T47D (cell line): Measurements from ENCODE around the gene THBS3.

Source experiments
- DNase-seq, 2 experiments: peaks; one replicate each; pipeline versions ENCODE4 v3.0.0 to v3.0.0-alpha.2; 2011 to 2012; ENCODE audit warnings: low read depth in 1 of 2, low spot score in 1 of 2
- JUND ChIP-seq: IDR thresholded peaks from 2 replicates; pipeline ENCODE4 v1.6.1; 2012; ENCODE audit warnings: low read depth
- in situ Hi-C: cut with HindIII; loops from 2 replicates; pipeline ENCODE4 v1.10.0; 2016; ENCODE audit warnings: low sequenced_read_pairs, low pct_unique_long_range_greater_than_20kb

Gene THBS3

DNA sequence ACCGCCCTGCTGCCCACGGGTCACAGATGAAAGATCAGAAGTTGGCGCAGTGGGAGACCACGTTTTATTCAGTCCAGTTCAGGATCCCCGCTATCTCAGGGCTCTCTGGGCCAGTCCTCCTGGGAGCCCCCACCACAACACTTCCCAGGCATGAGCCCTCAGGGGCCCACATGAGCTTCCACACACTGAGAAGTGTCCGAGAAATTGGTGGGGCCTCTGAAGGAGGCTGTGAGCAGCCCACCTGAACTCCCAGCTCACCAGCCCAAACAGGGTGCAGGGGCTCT, 22.0 kb downstream of the THBS3 start:
- in situ Hi-C loops: no loop called here
- DNase-seq: no peak
- no peak for TF ChIP-seq JUND

DNA sequence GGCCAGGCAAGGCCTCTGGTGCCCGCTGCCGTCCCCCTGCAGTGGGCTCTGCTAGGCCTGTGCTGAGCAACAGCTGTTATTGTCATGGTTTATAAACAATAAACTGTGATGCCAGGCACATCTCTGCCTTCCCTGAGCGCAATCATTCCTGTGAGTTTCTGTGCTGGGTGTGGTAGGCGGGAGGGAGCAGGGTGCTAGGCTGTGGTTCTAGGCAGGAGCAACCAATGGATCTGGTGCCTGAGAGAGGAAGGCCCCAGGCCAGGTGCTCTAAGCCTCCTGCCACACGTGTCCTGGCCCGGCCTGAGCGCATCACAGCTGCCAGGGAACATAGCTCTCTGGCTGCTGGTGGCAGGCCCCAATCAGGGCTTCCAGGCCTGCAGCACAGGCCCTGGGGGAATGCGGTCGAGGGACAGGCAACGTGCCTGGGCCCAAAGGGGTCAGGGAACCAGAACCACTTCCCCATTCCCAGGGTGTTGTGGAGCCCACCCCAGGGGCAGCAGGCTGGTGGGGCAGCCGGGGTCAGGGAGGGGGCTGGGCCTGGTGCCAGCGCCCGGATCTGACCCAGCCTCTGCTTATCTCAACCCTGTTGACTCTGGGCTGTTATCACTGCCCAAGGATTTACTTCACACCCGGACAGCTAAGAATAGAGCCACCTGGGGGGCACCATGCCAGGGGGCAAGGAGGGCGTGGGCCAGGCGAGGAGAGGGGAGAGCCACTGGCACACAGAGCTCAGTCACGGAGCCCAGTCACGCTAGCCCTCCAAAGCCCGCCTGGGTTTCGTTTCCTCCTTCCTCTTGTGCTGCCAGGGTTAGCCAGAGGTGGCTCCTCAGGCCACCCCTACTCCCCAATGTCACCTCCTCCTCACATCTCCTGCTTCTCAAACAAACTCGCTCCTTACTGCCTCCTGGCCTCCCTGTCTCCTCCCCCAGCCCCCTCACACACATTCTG, 22.6 kb downstream of the THBS3 start:
- TF ChIP-seq JUND: no peak
- DNase-seq: peak in 1 of 2 experiments; percentile 67
- in situ Hi-C loops: no loop called here

DNA sequence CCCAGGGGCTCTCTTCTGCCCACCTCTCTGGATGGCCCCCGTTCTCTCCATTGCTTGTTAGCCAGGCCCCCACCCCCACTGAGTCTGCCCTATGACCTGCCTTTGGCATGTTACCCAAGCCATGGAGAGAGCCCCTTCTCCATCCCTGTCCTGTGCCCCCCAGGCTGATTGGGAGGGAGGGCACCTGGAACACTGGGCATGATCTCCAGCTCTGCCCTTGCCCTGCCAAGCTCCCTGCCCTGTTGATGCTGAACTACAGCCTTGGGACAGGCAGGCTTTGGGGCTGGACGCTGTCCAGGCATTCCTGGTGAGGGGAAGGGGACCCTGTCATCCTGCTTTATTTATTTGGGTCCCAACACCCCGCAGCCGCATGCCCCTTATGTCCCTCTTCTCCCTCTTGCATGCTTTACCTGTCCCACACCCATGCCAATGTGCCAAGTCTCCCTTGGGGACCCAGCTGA, 23.3 kb downstream of the THBS3 start:
- peak in 1 of 2 experiments; percentile 67 for DNase-seq
- in situ Hi-C loops: no loop called here
- no peak for TF ChIP-seq JUND

DNA sequence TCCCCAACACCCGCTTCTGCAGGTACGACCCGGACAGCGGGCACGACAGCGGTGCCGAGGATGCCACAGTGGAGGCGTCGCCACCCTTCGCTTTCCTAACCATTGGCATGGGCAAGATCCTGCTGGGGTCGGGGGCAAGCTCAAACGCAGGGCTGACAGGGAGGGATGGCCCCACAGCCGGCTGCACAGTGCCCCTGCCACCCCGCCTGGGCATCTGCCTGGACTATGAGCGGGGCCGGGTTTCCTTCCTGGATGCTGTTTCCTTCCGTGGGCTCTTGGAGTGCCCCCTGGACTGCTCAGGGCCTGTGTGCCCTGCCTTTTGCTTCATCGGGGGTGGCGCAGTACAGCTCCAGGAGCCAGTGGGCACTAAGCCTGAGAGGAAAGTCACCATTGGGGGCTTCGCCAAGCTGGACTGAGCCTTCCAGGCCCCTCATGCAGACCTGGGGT, 23.9 kb downstream of the THBS3 start:
- no peak for DNase-seq
- in situ Hi-C loops: no loop called here
- no peak for TF ChIP-seq JUND

DNA sequence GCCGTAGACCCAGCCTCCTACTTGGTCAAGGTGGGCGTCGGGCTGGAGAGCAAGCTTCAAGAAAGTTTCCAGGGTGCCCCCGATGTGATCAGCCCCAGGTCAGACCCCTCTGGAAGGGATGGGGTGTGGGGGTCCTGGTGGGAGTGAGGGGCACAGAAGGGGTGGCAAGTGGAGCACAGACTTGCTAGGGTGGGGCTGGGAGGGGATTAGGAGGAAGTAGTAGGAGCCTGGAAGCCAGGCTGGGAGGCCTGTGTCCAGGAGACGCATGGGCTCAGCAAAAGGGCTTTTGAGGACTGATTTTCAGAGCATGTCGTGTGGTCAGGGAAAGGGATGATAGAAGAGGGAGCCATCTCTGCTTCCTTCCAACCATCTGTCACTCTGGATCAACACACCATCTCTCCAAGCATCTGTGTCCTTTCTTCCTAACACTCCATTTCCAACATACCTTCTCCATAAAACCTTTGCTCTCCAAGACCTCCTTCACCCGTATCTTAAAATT, 25.6 kb downstream of the THBS3 start:
- no peak for TF ChIP-seq JUND
- in situ Hi-C loops: no loop called here
- DNase-seq: peak in 1 of 2 experiments; percentile 29

DNA sequence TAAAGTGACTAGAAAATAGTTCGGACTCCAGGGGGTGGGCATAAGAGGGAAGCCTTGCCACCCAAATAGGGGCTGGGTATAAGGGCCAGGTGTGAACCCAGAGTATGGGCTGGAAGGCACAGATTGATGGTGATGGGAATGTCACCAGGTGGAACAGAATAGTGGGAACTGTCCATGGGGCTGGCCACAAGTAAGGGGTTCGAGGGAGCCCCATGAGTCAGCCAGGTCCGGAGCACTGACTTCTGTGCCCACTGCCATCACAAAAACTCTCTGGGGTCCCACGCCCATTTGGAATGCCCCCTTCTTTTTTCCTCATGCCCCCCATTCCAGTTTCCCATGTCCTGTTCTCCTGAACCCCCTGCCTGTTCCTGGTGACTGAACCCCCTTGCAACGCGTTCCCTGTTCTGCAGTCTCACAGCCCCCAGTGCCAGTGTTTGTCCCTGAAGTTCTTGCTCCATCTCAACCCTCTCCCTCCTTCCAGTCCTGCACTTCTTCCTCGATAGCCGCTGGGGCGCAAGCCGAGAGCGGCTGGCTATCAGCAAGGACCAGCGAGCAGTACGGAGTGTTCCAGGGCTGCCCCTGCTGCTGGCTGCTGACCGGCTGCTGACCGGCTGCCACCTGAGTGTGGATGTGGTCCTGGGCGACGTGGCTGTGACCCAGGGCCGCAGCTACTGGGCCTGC, 26.2 kb downstream of the THBS3 start:
- TF ChIP-seq JUND: no peak
- DNase-seq: no peak
- in situ Hi-C loops: no loop called here

DNA sequence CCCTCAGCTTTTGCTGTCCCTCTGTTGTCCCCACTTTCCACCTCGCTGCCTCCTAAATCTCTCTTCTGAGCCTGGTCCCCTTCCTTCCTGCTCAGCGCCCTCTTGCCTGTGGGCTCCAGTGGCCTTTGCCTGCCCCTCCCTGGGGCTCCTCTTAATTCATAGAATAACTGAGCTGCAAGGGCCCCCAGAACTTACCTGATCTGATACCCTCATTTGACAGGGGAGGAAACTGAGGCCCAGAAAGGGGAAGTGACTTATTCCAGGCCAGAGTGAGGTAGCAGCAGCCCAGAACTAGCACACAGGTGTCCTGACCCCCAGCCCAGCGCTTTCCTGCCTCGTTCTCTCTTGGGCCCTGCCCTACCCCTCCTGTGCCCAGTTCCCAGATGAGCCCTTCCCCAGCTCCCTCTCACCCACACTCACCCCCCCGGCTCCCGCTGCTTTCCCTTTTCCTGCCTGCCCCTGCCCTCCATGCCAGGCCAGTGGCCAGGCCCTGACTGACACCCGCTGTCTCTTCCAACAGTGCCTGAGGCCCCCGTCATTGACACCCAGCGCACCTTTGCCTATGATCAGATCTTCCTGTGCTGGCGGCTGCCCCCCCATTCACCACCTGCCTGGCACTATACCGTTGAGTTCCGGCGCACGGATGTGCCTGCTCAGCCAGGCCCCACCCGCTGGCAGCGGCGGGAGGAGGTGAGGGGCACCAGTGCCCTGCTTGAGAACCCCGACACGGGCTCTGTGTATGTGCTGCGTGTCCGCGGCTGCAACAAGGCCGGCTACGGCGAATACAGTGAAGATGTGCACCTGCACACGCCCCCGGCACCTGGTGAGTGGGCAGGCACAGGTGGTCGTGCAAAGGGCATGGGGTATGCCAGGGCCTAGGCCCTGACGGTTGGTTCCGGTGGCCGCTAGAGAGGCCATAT, 28.3 kb downstream of the THBS3 start:
- in situ Hi-C loops: no loop called here
- peak in 1 of 2 experiments; percentile 33 for DNase-seq
- TF ChIP-seq JUND: no peak

DNA sequence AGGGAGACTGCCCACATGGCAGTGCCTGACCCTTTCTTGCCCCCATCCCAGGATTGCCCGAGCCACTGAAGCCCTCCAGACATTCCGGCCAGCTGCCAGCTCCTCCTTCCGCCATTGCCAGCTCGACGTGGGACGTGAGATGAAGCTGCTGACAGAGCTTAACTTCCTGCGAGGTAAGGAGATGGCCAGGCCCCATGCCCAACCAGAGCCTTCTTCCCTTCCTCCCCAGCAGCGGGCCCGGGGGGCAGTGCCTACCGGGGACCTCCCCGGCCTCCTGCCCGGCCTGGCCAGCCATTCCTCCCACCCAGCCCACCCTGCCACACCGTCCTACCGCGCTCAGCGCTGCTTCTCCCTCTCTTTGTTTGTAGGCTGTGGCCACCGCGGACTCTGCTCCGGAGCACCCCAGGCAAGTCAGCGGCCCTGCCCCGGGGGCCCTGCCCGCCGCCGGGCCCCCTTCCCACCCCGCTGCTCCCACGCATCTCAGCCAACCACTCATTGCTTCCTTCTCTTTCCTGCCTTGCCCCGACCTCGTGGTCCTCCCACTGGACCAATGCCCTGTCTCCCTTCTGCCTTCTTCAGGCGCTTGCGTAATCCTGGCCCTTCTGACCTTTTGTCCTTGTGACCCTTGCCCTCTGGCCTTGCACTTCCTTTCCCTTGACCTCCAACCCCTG, 29.1 kb downstream of the THBS3 start:
- TF ChIP-seq JUND: no peak
- peak in 1 of 2 experiments; percentile 35 for DNase-seq
- in situ Hi-C loops: no loop called here

DNA sequence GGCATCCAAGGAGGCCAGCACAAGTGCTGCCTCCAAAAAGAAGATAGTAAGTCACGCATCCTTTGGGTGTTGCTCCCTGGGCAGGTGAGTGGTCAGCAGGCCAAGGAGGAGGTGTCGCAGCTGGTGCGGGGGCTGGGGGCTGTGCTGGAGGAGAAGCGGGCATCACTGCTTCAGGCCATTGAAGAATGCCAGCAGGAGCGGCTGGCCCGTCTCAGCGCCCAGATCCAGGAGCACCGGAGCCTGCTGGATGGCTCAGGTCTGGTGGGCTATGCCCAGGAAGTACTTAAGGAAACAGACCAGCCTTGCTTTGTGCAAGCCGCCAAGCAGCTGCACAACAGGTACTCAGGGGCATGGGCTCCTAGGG, 29.8 kb downstream of the THBS3 start:
- TF ChIP-seq JUND: no peak
- DNase-seq: no peak

DNA sequence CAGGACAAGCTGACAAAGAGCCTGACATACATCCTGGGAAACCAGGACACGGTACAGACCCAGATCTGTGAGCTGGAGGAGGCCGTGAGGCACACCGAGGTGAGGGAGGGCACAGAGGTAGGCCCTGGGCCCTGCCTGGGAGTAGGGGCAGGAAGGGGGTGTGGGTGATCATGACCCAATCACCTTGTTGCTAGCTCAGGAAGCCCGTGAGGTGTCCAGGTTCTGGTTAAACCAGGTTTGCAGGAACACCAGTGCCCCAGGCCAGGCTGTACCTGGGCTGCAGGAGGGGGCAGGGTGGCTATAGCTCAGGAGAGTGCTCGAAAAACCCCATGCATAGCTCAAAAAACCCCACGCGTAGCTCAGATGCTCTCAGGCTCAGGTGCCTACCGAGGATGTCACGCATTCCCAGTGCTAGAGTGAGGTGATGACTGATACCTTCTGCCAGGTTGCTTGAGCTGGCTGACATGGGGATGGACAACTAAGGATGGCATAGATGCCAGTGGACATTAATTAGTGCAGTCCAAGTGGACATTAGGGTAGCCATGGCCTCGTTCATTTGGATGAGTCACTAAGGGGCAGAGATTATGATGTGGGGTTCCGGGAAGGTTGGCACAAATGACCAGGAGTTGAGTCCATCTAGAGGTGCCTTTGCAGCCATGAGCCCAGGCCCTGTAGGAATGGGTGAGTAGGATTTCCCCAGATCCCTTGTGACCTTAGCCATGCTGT, 30.3 kb downstream of the THBS3 start:
- in situ Hi-C loops: no loop called here
- TF ChIP-seq JUND: no peak; the same call in 1 of the 2 replicates
- DNase-seq: peak; percentile 95

More for the DNA sequence above, 29.8 kb downstream of the THBS3 start:
- in situ Hi-C loops: no loop called here

DNA sequence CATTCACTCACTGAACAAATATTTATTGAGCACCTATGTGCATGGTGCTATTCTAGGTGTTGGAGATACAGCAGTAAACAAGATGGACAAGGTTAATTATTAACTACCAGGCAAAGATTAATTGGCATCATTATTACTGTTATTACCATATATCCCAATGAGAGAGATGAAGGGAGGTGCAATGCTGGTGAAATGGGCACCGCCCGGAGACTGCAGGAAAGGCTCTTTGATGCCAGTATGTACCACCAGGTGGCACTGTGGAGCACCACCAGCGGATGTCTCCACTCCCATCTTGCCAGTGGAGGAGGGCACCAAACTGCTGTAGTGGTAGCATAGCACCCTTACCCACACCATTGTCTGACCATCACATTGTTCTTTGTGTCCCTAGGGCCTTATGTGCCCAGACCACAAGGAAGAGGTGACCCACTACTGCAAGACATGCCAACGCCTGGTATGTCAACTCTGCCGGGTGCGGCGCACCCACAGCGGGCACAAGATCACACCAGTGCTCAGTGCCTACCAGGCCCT, 31.1 kb downstream of the THBS3 start:
- in situ Hi-C loops: no loop called here
- DNase-seq: peak; percentile 91 to 96
- TF ChIP-seq JUND: no peak
